HepG2 (cell line): ENCODE data around the gene TBL2. TPM values are rescaled to one million over a fixed set of nuclear protein-coding genes. Genes with fewer than 3 reads are reported as not detected.

Experiments
- AGO2 ChIP-seq: fragments of 200-400 bp; formaldehyde crosslinking; optimal IDR thresholded peaks from 2 replicates; pipeline ENCODE3; 2017; ENCODE audit warnings: mild to moderate bottlenecking, low read depth, low read length, moderate library complexity
- BCL6 ChIP-seq: IDR thresholded peaks from 2 replicates; pipeline ENCODE4 v1.6.1; 2016; ENCODE audit warnings: missing genetic modification reagents, missing compliant biosample characterization
- CC2D1A ChIP-seq: sonication (generic); formaldehyde crosslinking; IDR thresholded peaks from 2 replicates; pipeline ENCODE4 v1.8.1; 2023; ENCODE audit warnings: mild to moderate bottlenecking, missing genetic modification reagents
- CHD2 ChIP-seq: IDR thresholded peaks from 2 replicates; pipeline ENCODE4 v1.6.1; 2011; ENCODE audit warnings: low read depth, low read length, improper control_type of control experiment
- DRAP1 ChIP-seq: IDR thresholded peaks from 2 replicates; pipeline ENCODE4 v1.6.1; 2016; ENCODE audit warnings: missing genetic modification reagents, missing compliant biosample characterization
- FOXA3 ChIP-seq: IDR thresholded peaks from 2 replicates; pipeline ENCODE4 v1.6.1; 2016; ENCODE audit warnings: missing genetic modification reagents, missing compliant biosample characterization
- GMEB2 ChIP-seq: IDR thresholded peaks from 2 replicates; pipeline ENCODE4 v1.6.1; 2016; ENCODE audit warnings: missing biosample characterization, missing genetic modification reagents, low read depth
- HNRNPH1 ChIP-seq: fragments of 200-400 bp; formaldehyde crosslinking; optimal IDR thresholded peaks from 2 replicates; pipeline ENCODE3; 2017; ENCODE audit warnings: mild to moderate bottlenecking, low read depth, low read length
- NFYB ChIP-seq: sonication (generic); formaldehyde crosslinking; IDR thresholded peaks from 2 replicates; pipeline ENCODE4 v1.4.0; 2020; ENCODE audit warnings: missing genetic modification reagents
- PCBP1 ChIP-seq: fragments of 200-400 bp; formaldehyde crosslinking; IDR thresholded peaks from 2 replicates; pipeline ENCODE4 v1.6.1; 2017; ENCODE audit warnings: mild to moderate bottlenecking, low read depth, low read length, borderline replicate concordance
- PCBP2 ChIP-seq: fragments of 200-400 bp; formaldehyde crosslinking; optimal IDR thresholded peaks from 2 replicates; pipeline ENCODE3; 2018; ENCODE audit warnings: low read length, low read depth; ENCODE audit not compliant: poor library complexity, severe bottlenecking
- PHB2 ChIP-seq: fragments of 450-650 bp; IDR thresholded peaks from 2 replicates; pipeline ENCODE4 v1.6.1; 2018; ENCODE audit not compliant: partially characterized antibody
- POGZ ChIP-seq: sonication (generic); formaldehyde crosslinking; IDR thresholded peaks from 2 replicates; pipeline ENCODE4 v1.4.0; 2020; ENCODE audit warnings: mild to moderate bottlenecking, missing genetic modification reagents
- POLR2AphosphoS5 ChIP-seq: IDR thresholded peaks from 2 replicates; pipeline ENCODE4 v1.6.1; 2012; ENCODE audit warnings: low read depth, low read length
- RBM22 ChIP-seq: fragments of 200-400 bp; formaldehyde crosslinking; optimal IDR thresholded peaks from 2 replicates; pipeline ENCODE3; 2017; ENCODE audit warnings: mild to moderate bottlenecking, low read length, moderate library complexity
- SAP130 ChIP-seq: IDR thresholded peaks from 2 replicates; pipeline ENCODE4 v1.6.1; 2016; ENCODE audit warnings: low read depth
- SOX13 ChIP-seq, 3 experiments: fragments of 450-650 bp in 1 of 3; sonication (generic) in 1 of 3; formaldehyde crosslinking in 1 of 3; IDR thresholded peaks in 2 of 3; conservative IDR thresholded peaks in 1 of 3; 2 replicates each; pipeline versions ENCODE4 v1.5.0 to v1.6.1; 2016 to 2020; ENCODE audit warnings: antibody characterized with exemption in 1 of 3, mild to moderate bottlenecking in 1 of 3, missing compliant biosample characterization in 1 of 3, missing genetic modification reagents in 1 of 3, moderate library complexity in 1 of 3
- TAF1 ChIP-seq: sonication (generic); formaldehyde crosslinking; IDR thresholded peaks from 2 replicates; pipeline ENCODE4 v1.4.0; 2020; ENCODE audit warnings: missing genetic modification reagents
- TAF15 ChIP-seq: fragments of 200-400 bp; formaldehyde crosslinking; IDR thresholded peaks from one replicate; pipeline ENCODE4 v1.6.1; 2018; ENCODE audit warnings: mild to moderate bottlenecking, low read depth, low read length; ENCODE audit not compliant: poor library complexity, severe bottlenecking
- TBL1XR1 ChIP-seq: fragments of 150-350 bp; IDR thresholded peaks from 2 replicates; pipeline ENCODE4 v1.6.1; 2014; ENCODE audit warnings: borderline replicate concordance, low read length; ENCODE audit not compliant: partially characterized antibody
- ZFY ChIP-seq: sonication (generic); formaldehyde crosslinking; IDR thresholded peaks from 2 replicates; pipeline ENCODE4 v1.4.0; 2020; ENCODE audit warnings: missing genetic modification reagents
- ZNF205 ChIP-seq: IDR thresholded peaks from 2 replicates; pipeline ENCODE4 v1.6.1; 2018; ENCODE audit warnings: missing biosample characterization, missing genetic modification reagents
- ZNF251 ChIP-seq: sonication (generic); formaldehyde crosslinking; IDR thresholded peaks from 2 replicates; pipeline ENCODE4 v1.9.0; 2021; ENCODE audit warnings: mild to moderate bottlenecking, missing genetic modification reagents
- ZNF629 ChIP-seq: sonication (generic); formaldehyde crosslinking; conservative IDR thresholded peaks from 2 replicates; pipeline ENCODE4 v1.5.0; 2020; ENCODE audit warnings: missing genetic modification reagents
- ZNF746 ChIP-seq: sonication (generic); formaldehyde crosslinking; IDR thresholded peaks from 2 replicates; pipeline ENCODE4 v1.8.0; 2022; ENCODE audit warnings: mild to moderate bottlenecking, missing genetic modification reagents
- ZNF879 ChIP-seq: sonication (generic); formaldehyde crosslinking; IDR thresholded peaks from 2 replicates; pipeline ENCODE4 v1.8.1; 2023; ENCODE audit warnings: missing genetic modification reagents
- polyA plus RNA-seq, 8 experiments: library from polyadenylated mRNA; depleted of rRNA in 3 of 8; stranded (reverse) in 7 of 8; unstranded in 1 of 8; fragments of >200 nt; fragmentation: Illumina TruSeq in 4 of 8; extraction: Trizol in 4 of 8; gene quantifications; 2 replicates each; pipeline versions ENCODE4 v1.2.1 to v1.2.3, GENCODE V29; 2011 to 2016; ENCODE audit warnings: low read depth in 4 of 8, missing spikeins in 1 of 8, mixed read lengths in 1 of 8; ENCODE audit not compliant: insufficient read depth in 1 of 8
- total RNA-seq, 5 experiments: library from RNA; depleted of rRNA; stranded (reverse); fragments of >200 nt; fragmentation: Illumina TruSeq; extraction: Trizol; gene quantifications; 2 replicates each; pipeline ENCODE4 v1.2.3, GENCODE V29; 2016; ENCODE audit warnings: low read depth in 1 of 5

Gene TBL2
- total and polyA plus RNA-seq, 2 of the 13 experiments (the other 11 are each of a cell fraction or from before 2014, with no cell fraction given): 43.4 to 47.2 TPM

GRCh38 chr7:73621168-73622063 is 43.0 kb upstream of the TBL2 start (continued):
- TF ChIP-seq AGO2 (peak; percentile 22), NFYB (CRISPR knock-in tag) (no peak), HNRNPH1 (peak; percentile 92), RBM22 (peak; percentile 93), FOXA3 (CRISPR knock-in tag) (no peak), ZNF629 (CRISPR knock-in tag) (no peak), BCL6 (CRISPR knock-in tag) (no peak), POLR2AphosphoS5 (peak; percentile 40; the same call in 1 of the 2 replicates), CC2D1A (CRISPR knock-in tag) (no peak), SAP130 (CRISPR knock-in tag) (no peak), PCBP2 (peak; percentile 95), ZNF879 (CRISPR knock-in tag) (no peak), SOX13 (IDR thresholded peaks at IDR 0.05) (no peak), SOX13 (CRISPR knock-in tag; conservative IDR thresholded peaks at IDR 0.05 in 1 of 2, IDR thresholded peaks at IDR 0.05 in 1 of 2) (peak in 1 of 2 experiments; percentile 62; a peak in 1 of 4 replicates), PHB2 (no peak), CHD2 (no peak), TAF1 (no peak), ZNF746 (peak; percentile 82; the same call in 1 of the 2 replicates), ZNF251 (CRISPR knock-in tag) (no peak), PCBP1 (0 out of 2 replicates have a peak, but pooled peaks have one; percentile 32), DRAP1 (CRISPR knock-in tag) (no peak), TAF15 (no peak), GMEB2 (no peak), POGZ (CRISPR knock-in tag) (no peak), ZNF205 (CRISPR knock-in tag) (no peak), ZFY (no peak), TBL1XR1 (no peak)
